Lower leg skin (tissue), 4 donors: ENCODE measurements around the gene ZSCAN12. TPM values are rescaled to one million over a fixed set of nuclear protein-coding genes. Genes with fewer than 3 reads are reported as not detected.
"Not testable (repeated sequence)": the region's sequence is repeated elsewhere in the genome, so short reads cannot be mapped to it uniquely, and the experiment has no call there.

Experiments
- DNase-seq, 2 donors: peaks; one replicate each; pipeline ENCODE4 v3.0.0-alpha.2; 2019; ENCODE audit warnings: low spot score in 2 of 2
- H3K4me3 ChIP-seq: fragments of 200-600 bp; sonication (generic); 2 replicates; pipeline ENCODE4 v1.5.1; 2017; ENCODE audit warnings: mild to moderate bottlenecking, low read depth; ENCODE audit not compliant: poor library complexity, severe bottlenecking
- POLR2A ChIP-seq, 2 donors: fragments of 450-650 bp; IDR thresholded peaks; one replicate each; pipeline ENCODE4 v1.6.1; 2016 to 2017; ENCODE audit warnings: antibody characterized with exemption in 2 of 2, mild to moderate bottlenecking in 1 of 2, moderate library complexity in 1 of 2
- WGBS, 2 donors: methylation state at CpG; one replicate each; pipeline ENCODE4 v1.1.5; 2018; 5-methylcytosine and 5-hydroxymethylcytosine counted together
- intact Hi-C: fragments of 100-400 bp; cut with DNase I; formaldehyde crosslinking; loops from one replicate; pipeline ENCODE4 v1.15.0; 2023; ENCODE audit warnings: low total_unique reads
- total RNA-seq, 4 donors: library from RNA; depleted of rRNA; stranded (reverse); fragments of >200 nt; gene quantifications; one replicate each; pipeline ENCODE4 v1.1.0, GENCODE V29; 2016
- TF ChIP-seq, protein P1 (sequence below), 3 donors: fragments of 450-650 bp; IDR thresholded peaks; one replicate each; pipeline ENCODE4 v1.5.1; 2016; ENCODE audit warnings: antibody characterized with exemption in 3 of 3, mild to moderate bottlenecking in 3 of 3, moderate library complexity in 2 of 3

The ZSCAN12 gene
- total RNA-seq, 4 donors from 2014 or later, result 2.7 to 5.5 (median 4.0) TPM

DNA sequence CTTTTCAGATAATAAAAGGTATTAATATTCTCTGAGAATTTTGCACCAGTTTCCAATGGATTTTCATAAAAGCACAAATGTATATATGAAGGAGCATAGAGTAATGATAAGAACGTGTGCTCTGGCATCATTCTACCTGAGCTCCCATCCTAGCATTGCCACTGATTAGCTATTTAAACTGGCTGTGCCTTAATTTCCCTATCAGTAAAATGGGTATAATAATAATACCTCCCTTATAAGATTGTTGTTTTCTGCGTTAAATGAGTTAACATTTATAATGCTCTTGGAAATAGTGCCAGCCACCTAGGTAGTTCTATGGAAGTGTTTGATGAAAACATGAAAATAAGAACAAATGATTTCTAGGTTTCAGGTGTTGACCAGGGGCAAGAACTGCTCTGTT is 38.6 kb downstream of the ZSCAN12 start:
- DNase-seq, result no peak
- H3K4me3 ChIP-seq, result no peak overlapping the region
- TF ChIP-seq, protein P1, sequence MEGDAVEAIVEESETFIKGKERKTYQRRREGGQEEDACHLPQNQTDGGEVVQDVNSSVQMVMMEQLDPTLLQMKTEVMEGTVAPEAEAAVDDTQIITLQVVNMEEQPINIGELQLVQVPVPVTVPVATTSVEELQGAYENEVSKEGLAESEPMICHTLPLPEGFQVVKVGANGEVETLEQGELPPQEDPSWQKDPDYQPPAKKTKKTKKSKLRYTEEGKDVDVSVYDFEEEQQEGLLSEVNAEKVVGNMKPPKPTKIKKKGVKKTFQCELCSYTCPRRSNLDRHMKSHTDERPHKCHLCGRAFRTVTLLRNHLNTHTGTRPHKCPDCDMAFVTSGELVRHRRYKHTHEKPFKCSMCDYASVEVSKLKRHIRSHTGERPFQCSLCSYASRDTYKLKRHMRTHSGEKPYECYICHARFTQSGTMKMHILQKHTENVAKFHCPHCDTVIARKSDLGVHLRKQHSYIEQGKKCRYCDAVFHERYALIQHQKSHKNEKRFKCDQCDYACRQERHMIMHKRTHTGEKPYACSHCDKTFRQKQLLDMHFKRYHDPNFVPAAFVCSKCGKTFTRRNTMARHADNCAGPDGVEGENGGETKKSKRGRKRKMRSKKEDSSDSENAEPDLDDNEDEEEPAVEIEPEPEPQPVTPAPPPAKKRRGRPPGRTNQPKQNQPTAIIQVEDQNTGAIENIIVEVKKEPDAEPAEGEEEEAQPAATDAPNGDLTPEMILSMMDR (IDR thresholded peaks at IDR 0.05), result no peak
- no peak for TF ChIP-seq POLR2A (IDR thresholded peaks at IDR 0.05)
- intact Hi-C loops, result loop anchor here (5.0 kb wide), 1 partner anchor 276 kb away; no protein-coding TSS in a partner anchor
- WGBS, 2 donors, result 91 to 94% methylated on average over 2 of the region's 2 CpGs

GRCh38 chr6:28359562-28359961 is 40.0 kb downstream of the ZSCAN12 start:
- intact Hi-C loops, H3K4me3 ChIP-seq, DNase-seq: not testable (repeated sequence)
- 94 to 95% methylated on average over 16 of the region's 16 CpGs for WGBS, 2 donors

- TF ChIP-seq POLR2A (IDR thresholded peaks at IDR 0.05), result no peak
- TF ChIP-seq, protein P1 (IDR thresholded peaks at IDR 0.05), result no peak
- H3K4me3 ChIP-seq, result no peak overlapping the region
- DNase-seq, result no peak
- WGBS, 2 donors, result 72 to 86% methylated on average over 6 of the region's 6 CpGs
- intact Hi-C loops, result no loop called here
Observed at GRCh38 chr6:28357036-28357435, 42.5 kb downstream of the ZSCAN12 start.

DNA sequence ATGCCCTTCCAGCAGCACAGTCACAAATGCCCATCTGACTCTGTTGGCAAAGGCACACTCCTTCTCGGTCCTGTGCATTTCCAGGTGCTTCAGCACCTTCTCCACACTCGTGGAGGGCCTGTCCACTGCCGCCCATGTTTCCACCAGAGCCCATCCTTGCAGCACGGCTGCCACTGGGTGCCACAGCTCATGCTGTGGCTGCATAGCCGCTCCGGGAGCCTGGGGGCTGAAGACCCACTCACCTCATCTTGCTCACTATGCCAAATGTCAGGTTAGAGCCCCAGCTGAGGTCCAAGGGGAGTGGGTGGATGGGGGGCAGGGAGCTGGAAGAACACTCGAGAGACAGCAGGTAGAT is 42.9 kb downstream of the ZSCAN12 start:
- TF ChIP-seq, protein P1 (IDR thresholded peaks at IDR 0.05), result no peak
- TF ChIP-seq POLR2A (IDR thresholded peaks at IDR 0.05), result no peak
- intact Hi-C loops, result no loop called here
- no peak for DNase-seq
- H3K4me3 ChIP-seq, result no peak overlapping the region
- 76 to 82% methylated on average over 6 to 7 of the region's 7 CpGs for WGBS, 2 donors

DNA sequence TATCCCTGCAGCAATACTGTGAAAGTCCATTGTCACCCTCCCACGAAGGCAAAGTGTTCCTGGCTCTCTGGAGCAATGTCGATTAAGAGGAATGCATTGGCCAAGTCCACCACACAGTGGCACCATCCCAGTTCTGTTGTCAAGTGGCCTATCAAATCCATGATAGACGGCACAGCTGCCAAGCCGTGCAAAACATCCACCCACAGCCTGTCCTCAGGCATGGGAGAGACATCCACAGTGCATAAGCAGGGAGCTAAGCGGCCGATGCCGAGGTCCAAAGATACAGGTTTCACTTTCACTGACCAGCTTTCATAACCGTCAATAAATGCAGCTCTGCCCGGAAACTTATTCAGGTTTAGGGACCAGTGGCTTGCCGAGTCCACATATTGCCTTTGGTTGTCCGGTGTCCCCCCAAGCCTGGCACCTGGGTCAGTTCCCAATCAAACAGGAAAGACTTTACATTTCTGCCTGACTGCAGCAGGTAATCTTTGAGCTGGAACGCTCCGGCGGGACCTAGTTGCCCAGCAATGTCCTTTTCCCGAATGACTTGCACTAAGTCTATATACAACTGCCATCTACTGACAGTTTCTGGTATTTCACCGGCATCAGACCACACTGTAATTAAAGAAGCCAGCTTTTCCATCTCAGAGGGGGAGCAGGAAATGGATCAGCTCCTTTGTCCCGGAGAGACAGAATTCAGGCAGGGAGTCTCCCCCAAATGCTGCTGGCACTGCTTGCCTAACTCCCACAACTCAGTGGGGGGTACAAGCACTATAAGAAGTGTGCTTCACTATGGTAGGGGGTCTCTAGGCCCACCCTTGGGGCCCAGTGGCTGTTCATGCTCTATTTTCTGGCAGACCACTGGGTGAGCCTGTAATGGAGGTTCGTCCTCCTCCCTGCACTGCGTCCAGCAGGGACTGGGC is 43.5 kb downstream of the ZSCAN12 start:
- intact Hi-C loops, result no loop called here
- WGBS, 2 donors, result 2 to 4% methylated on average over 17 to 19 of the region's 19 CpGs
- TF ChIP-seq POLR2A (IDR thresholded peaks at IDR 0.05), result no peak
- TF ChIP-seq, protein P1 (IDR thresholded peaks at IDR 0.05), result peak in 2 of 3 donors; percentile 79 to 85
- peak; percentile 87 to 93 for DNase-seq
- H3K4me3 ChIP-seq, result peak overlapping the region; percentile 41

- WGBS, 2 donors, result 83 to 84% methylated on average over 10 of the region's 10 CpGs
- TF ChIP-seq, protein P1 (IDR thresholded peaks at IDR 0.05), result no peak
- no peak for TF ChIP-seq POLR2A (IDR thresholded peaks at IDR 0.05)
- intact Hi-C loops, result no loop called here
- DNase-seq, result no peak
- no peak overlapping the region for H3K4me3 ChIP-seq
Observed at GRCh38 chr6:28354688-28355554, 44.6 kb downstream of the ZSCAN12 start.
